ENCODE data around the gene RBM18.

Gene RBM18

DNA sequence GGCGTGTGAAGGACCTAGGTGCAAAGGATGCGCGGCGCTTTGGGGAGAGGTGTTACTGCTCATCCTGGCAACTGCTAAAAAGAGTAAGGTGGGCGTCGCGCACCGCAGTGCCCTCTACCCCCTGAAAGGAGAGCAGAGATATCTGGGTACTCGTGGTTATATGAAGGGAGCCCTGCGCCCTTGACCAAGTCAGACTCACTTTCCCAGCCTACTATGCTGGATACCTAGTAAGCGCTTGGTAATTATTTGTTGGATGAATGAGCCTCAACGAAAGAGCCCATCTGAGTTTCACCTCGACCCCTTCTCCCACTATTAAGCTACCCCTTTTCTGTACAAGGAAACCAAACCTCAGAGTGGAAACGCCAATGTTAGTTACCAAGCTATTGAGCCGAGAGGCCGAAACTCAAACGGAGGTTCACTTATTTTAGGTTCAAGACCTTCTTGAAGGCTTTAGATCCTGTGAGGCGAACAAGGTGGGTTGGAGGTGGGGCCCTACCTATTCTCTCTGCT, 43.9 kb downstream of the RBM18 start:
- peaks cover 41% of the 10 kb centered on the region for H3K4me1 Mint-ChIP-seq
- H3K9me3 Mint-ChIP-seq, result peaks cover 7% of the 10 kb centered on the region
- no peak overlapping the region for H3K27ac Mint-ChIP-seq
- no peak overlapping the region for H3K4me3 Mint-ChIP-seq
- H3K36me3 Mint-ChIP-seq (ENCODE audit: low read depth), result no peaks in the 10 kb centered on the region
- DNase-seq, result no peak
- TF ChIP-seq, protein P1, sequence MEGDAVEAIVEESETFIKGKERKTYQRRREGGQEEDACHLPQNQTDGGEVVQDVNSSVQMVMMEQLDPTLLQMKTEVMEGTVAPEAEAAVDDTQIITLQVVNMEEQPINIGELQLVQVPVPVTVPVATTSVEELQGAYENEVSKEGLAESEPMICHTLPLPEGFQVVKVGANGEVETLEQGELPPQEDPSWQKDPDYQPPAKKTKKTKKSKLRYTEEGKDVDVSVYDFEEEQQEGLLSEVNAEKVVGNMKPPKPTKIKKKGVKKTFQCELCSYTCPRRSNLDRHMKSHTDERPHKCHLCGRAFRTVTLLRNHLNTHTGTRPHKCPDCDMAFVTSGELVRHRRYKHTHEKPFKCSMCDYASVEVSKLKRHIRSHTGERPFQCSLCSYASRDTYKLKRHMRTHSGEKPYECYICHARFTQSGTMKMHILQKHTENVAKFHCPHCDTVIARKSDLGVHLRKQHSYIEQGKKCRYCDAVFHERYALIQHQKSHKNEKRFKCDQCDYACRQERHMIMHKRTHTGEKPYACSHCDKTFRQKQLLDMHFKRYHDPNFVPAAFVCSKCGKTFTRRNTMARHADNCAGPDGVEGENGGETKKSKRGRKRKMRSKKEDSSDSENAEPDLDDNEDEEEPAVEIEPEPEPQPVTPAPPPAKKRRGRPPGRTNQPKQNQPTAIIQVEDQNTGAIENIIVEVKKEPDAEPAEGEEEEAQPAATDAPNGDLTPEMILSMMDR (IDR thresholded peaks at IDR 0.05), result no peak
- no peaks in the 10 kb centered on the region for H3K27me3 Mint-ChIP-seq (ENCODE audit: low read depth, poor library complexity)

DNA sequence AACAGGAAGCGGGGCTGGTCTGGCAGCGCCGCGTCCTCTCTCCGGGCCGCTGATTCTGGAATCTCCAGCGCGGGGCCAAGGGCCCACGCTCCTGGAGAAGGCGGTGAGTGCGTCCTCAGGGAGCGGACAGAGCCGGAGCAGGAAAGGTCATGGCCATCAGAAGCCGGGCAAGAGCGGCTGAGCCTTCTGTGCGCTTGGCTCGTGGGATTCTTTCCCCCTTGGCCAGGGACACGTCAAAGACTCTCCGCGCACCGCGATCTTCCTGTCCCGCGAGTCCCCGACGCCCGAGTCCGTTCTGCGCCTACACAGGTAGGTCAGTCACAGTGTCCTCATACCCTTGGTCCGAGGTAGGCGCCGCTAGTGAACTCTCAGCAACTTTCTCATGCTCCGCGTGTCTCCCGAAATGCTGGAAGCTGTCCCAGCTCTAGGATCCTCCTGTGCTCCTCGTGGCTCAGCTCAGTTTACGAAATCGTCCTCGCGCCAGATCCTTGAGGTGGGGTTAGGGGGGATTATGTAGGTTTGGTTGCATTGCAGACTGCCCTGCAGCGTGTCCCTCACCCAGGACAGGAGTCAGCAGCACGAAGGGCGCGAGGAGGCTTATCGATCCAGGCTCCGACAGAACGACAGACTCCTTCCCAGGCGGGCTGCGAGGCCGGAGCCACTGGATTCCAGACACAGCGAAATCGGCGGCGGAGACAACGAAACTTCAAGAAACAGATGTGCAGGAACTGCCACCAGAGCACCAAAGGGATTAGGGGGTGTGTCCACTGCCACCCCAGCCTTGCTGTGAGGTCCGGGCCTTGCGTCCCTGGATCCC, 44.6 kb downstream of the RBM18 start:
- no peak overlapping the region for H3K27ac Mint-ChIP-seq
- TF ChIP-seq, protein P1 (IDR thresholded peaks at IDR 0.05), result no peak
- H3K9me3 Mint-ChIP-seq, result peaks cover 7% of the 10 kb centered on the region
- peak; percentile 59 for DNase-seq
- no peaks in the 10 kb centered on the region for H3K27me3 Mint-ChIP-seq (ENCODE audit: low read depth, poor library complexity)
- peaks cover 34% of the 10 kb centered on the region for H3K4me1 Mint-ChIP-seq
- H3K36me3 Mint-ChIP-seq (ENCODE audit: low read depth), result no peaks in the 10 kb centered on the region
- peak overlapping the region; percentile 48 for H3K4me3 Mint-ChIP-seq

DNA sequence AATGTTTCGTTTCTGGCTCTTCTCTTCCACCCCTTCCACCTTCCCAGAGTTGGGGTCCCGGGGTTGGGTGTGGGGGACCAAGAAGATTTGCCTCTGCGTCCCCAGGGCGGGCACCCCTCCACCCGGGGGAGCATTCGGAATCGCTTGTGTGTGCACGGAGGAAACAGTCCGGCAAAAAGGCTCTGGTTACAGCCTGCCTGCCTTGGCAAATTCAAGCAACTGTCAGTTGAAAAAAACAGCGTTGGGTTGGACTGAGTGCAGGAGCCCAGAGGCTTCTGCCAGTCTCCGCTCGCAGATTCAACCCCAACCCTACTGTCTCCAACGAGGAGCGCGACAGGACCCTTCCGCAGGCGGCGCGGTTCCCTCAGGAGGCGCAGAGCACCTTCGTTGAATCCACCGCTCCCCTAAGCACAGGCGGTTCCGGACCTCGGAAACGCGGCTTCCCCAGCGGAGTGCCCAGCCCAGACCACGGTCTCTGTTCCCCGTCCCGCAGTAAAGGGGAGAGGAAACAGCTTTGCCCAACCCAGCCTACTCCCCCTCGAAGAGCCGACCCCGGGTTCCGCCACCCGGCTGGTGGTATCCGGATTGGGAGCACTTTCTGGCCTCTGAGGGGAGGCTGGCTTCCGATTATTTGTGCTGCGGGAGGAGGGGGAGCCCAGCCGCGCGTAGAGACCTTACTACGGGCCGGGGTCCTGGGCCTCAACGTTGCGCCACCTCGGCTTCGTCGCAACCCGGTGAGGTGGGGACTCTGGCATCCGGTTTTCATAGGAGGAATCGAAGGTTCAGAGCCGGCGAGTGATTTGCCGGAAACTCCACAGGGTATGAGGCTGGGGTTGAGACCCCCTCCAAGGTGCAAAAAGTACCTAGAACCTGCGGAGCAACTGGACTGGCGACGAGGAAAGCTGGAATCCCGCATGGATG, 45.4 kb downstream of the RBM18 start:
- Mint-ChIP-seq H3K36me3 (ENCODE audit: low read depth) (no peaks in the 10 kb centered on the region), H3K4me3 (peak overlapping the region; percentile 48), H3K4me1 (peaks cover 26% of the 10 kb centered on the region), H3K27me3 (ENCODE audit: low read depth, poor library complexity) (no peaks in the 10 kb centered on the region), H3K27ac (no peak overlapping the region), H3K9me3 (peaks cover 7% of the 10 kb centered on the region)
- peak; percentile 46 for DNase-seq
- TF ChIP-seq, protein P1 (IDR thresholded peaks at IDR 0.05), result no peak

DNA sequence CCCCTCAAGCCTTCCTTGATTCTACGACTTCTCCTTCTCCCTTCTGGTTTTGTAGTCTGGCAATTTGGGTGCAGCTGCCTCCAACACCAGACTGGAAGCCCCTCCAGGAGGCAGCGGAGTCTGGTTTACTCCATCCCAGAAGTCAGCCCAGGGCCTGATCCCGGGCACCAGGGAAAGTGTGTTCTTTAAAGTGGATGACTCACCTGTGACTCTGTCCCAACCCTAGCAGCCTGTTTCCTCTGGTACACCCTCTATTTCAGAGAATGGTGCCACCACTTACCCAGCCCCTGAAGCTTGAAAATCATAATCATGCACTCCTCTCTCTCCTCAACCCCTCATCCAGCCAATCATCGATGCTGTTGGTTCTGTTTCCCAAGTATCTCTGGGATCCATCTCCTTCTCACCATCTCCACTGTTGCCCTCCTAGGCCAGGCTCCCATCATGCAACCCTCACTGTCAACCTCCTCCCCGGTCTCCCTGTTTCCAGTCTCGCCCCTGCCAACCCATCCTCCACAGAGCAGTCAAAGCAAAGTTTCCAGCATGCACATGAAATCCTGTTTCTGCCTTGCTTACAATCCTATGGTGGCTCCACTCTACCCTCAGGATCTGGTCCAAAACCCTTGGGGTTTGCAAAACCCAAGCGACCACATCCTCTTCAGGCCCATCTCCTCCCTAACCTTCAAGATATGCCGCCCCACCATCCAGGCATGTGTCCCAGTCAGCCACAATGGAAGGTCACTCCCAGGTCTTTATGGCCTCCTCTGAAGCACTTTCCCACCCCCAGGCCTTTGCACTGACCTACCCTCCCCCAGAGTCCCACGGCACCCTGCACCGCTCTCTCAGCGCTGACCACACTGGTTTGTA, 46.3 kb downstream of the RBM18 start:
- no peak for DNase-seq
- TF ChIP-seq, protein P1 (IDR thresholded peaks at IDR 0.05), result no peak
- Mint-ChIP-seq H3K9me3 (peaks cover 7% of the 10 kb centered on the region), H3K27me3 (ENCODE audit: low read depth, poor library complexity) (no peaks in the 10 kb centered on the region), H3K4me1 (peaks cover 26% of the 10 kb centered on the region), H3K36me3 (ENCODE audit: low read depth) (no peaks in the 10 kb centered on the region), H3K4me3 (peak overlapping the region; percentile 48), H3K27ac (no peak overlapping the region)

DNA sequence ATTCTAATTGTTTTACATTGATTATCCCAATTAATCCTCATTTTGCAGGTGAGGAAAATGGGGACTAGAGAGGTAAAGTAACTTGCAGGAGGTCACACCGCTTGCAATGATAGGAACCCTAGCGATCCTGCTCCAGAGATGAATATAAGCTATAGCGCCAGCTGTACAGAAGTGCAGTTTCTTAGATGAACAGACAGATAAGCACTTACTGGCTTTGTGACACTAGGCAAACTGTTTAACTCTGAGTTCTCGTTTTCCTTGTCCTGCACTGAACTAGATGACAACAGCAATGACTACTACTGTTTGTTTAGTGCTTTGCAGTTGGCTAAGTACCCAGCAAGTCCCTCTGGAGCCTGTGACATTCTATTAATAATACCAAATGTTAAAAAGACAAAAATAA, 47.0 kb downstream of the RBM18 start:
- Mint-ChIP-seq H3K4me3 (no peak overlapping the region), H3K4me1 (peaks cover 31% of the 10 kb centered on the region), H3K27ac (no peak overlapping the region), H3K9me3 (peaks cover 7% of the 10 kb centered on the region), H3K27me3 (ENCODE audit: low read depth, poor library complexity) (no peaks in the 10 kb centered on the region), H3K36me3 (ENCODE audit: low read depth) (no peaks in the 10 kb centered on the region)
- TF ChIP-seq, protein P1 (IDR thresholded peaks at IDR 0.05), result no peak
- no peak for DNase-seq

Data from nephron progenitor cell (in vitro differentiated cells).